Measurements from ENCODE around the gene CLUH.

GRCh38 chr17:2680961-2681360 lies 30.6 kb downstream of the CLUH start:
- TF ChIP-seq POLR2AphosphoS5 (IDR thresholded peaks at IDR 0.05) (no peak), CTCF (IDR thresholded peaks at IDR 0.05) (no peak), POLR2A (IDR thresholded peaks at IDR 0.05) (no peak), EP300 (IDR thresholded peaks at IDR 0.05) (no peak)

Data from gastroesophageal sphincter (tissue), 3 donors.